HuH-7 (cell line): ENCODE measurements around the gene SAA1.

Experiments used
- DNase-seq: peaks from one replicate; pipeline ENCODE4 v3.0.0; 2011; ENCODE audit warnings: low spot score

The SAA1 gene

GRCh38 chr11:18310800-18311340 is 44.8 kb downstream of the SAA1 start:
- no peak for DNase-seq

- DNase-seq = no peak
Measured at GRCh38 chr11:18312012-18312411, 45.9 kb downstream of the SAA1 start.

GRCh38 chr11:18312663-18313420 is 46.8 kb downstream of the SAA1 start:
- DNase-seq = no peak

- DNase-seq = no peak
Measured at GRCh38 chr11:18313965-18314763, 48.1 kb downstream of the SAA1 start.

GRCh38 chr11:18314784-18315523 is 48.9 kb downstream of the SAA1 start:
- DNase-seq = no peak

GRCh38 chr11:18315893-18316292 is 49.8 kb downstream of the SAA1 start:
- DNase-seq = no peak

GRCh38 chr11:18317551-18317950 is 51.5 kb downstream of the SAA1 start:
- DNase-seq = no peak
